Loucy (cell line): Measurements from ENCODE around the gene RORB.

Source experiments
- H2AFZ ChIP-seq: fragments of 200-600 bp; sonication (generic); 2 replicates; pipeline ENCODE4 v1.6.0; 2016; ENCODE audit warnings: antibody characterized with exemption, mild to moderate bottlenecking, low read length, moderate library complexity
- H3F3A ChIP-seq: fragments of 200-600 bp; 2 replicates; pipeline ENCODE4 v1.6.0; 2016; ENCODE audit warnings: antibody characterized with exemption, low read depth, mild to moderate bottlenecking
- H3K27me3 ChIP-seq: fragments of 200-600 bp; sonication (generic); 2 replicates; pipeline ENCODE4 v1.6.1; 2014; ENCODE audit warnings: low read length, mild to moderate bottlenecking; ENCODE audit not compliant: insufficient read depth, poor library complexity, severe bottlenecking
- H3K36me3 ChIP-seq: fragments of 200-600 bp; sonication (generic); 2 replicates; pipeline ENCODE4 v1.6.1; 2016; ENCODE audit warnings: low read length; ENCODE audit not compliant: insufficient read depth
- H3K4me1 ChIP-seq: fragments of 200-600 bp; sonication (generic); 2 replicates; pipeline ENCODE4 v1.5.1; 2014; ENCODE audit warnings: low read length, mild to moderate bottlenecking; ENCODE audit not compliant: insufficient read depth, poor library complexity, severe bottlenecking
- H3K4me2 ChIP-seq: fragments of 200-600 bp; sonication (generic); 2 replicates; pipeline ENCODE4 v1.6.0; 2014; ENCODE audit warnings: antibody characterized with exemption, low read length, low read depth, mild to moderate bottlenecking; ENCODE audit not compliant: poor library complexity, severe bottlenecking
- H3K4me3 ChIP-seq: fragments of 200-600 bp; sonication (generic); 2 replicates; pipeline ENCODE4 v1.5.1; 2014; ENCODE audit warnings: low read length, mild to moderate bottlenecking, mixed read lengths; ENCODE audit not compliant: poor library complexity, severe bottlenecking
- H3K79me2 ChIP-seq: fragments of 200-600 bp; sonication (generic); 2 replicates; pipeline ENCODE4 v1.6.1; 2014; ENCODE audit warnings: low read length; ENCODE audit not compliant: insufficient read depth
- H3K9ac ChIP-seq: fragments of 200-600 bp; sonication (generic); 2 replicates; pipeline ENCODE4 v1.6.0; 2014; ENCODE audit warnings: mild to moderate bottlenecking, low read depth, low read length, moderate library complexity; ENCODE audit not compliant: poor library complexity, severe bottlenecking
- H3K9me2 ChIP-seq: fragments of 200-600 bp; sonication (generic); replicated peaks from 2 replicates; pipeline ENCODE4 v1.6.1; 2016; ENCODE audit warnings: low read depth, low read length, mixed read lengths
- H3K9me3 ChIP-seq: fragments of 200-600 bp; sonication (generic); 2 replicates; pipeline ENCODE4 v1.6.1; 2014; ENCODE audit warnings: mild to moderate bottlenecking, antibody characterized with exemption, low read length, low read depth; ENCODE audit not compliant: insufficient read depth
- H4K20me1 ChIP-seq: fragments of 200-600 bp; sonication (generic); 2 replicates; pipeline ENCODE4 v1.6.0; 2014; ENCODE audit warnings: antibody characterized with exemption, low read length, mild to moderate bottlenecking; ENCODE audit not compliant: insufficient read depth, poor library complexity, severe bottlenecking
- EZH2phosphoT487 ChIP-seq: fragments of 200-600 bp; IDR thresholded peaks from 2 replicates; pipeline ENCODE4 v1.6.1; 2018; ENCODE audit warnings: antibody characterized with exemption, mild to moderate bottlenecking, moderate library complexity, borderline replicate concordance
- TF ChIP-seq, protein P1 (sequence below): fragments of 200-600 bp; sonication (generic); conservative IDR thresholded peaks from 2 replicates; pipeline ENCODE4 v1.5.1; 2014; ENCODE audit warnings: mild to moderate bottlenecking, antibody characterized with exemption, low read length

RORB gene

DNA sequence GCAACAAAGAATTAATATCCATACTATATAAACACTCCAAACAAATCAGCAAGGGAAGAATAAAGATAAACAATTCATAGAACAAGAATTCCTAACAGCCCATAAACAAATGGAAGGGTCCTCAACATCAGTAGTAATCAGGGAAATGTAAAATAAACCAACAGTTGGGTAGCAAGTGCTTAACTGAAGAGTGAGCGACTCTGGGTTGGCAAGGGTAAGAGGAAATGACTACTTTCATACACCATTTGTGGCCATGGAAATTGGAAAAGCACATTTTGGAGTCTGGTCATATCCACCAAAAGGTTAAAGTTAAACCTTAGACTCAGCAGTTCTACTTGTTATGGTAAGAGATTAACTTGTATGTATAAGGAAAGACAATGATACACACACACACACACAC lies 17.4 kb upstream of the RORB start:
- Histone ChIP-seq H3K36me3 (no peaks in the 10 kb centered on the region), H3K9me3 (no peaks in the 10 kb centered on the region), H3K9ac (no peak overlapping the region), H3K27me3 (no peaks in the 10 kb centered on the region), H3K4me1 (no peaks in the 10 kb centered on the region), H3K9me2 (no peaks in the 10 kb centered on the region), H3F3A (no peaks in the 10 kb centered on the region), H3K4me2 (no peak overlapping the region), H2AFZ (no peak overlapping the region), H3K4me3 (no peak overlapping the region), H4K20me1 (no peaks in the 10 kb centered on the region), H3K79me2 (no peaks in the 10 kb centered on the region)
- TF ChIP-seq EZH2phosphoT487, result no peak
- TF ChIP-seq, protein P1, sequence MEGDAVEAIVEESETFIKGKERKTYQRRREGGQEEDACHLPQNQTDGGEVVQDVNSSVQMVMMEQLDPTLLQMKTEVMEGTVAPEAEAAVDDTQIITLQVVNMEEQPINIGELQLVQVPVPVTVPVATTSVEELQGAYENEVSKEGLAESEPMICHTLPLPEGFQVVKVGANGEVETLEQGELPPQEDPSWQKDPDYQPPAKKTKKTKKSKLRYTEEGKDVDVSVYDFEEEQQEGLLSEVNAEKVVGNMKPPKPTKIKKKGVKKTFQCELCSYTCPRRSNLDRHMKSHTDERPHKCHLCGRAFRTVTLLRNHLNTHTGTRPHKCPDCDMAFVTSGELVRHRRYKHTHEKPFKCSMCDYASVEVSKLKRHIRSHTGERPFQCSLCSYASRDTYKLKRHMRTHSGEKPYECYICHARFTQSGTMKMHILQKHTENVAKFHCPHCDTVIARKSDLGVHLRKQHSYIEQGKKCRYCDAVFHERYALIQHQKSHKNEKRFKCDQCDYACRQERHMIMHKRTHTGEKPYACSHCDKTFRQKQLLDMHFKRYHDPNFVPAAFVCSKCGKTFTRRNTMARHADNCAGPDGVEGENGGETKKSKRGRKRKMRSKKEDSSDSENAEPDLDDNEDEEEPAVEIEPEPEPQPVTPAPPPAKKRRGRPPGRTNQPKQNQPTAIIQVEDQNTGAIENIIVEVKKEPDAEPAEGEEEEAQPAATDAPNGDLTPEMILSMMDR, result no peak

DNA sequence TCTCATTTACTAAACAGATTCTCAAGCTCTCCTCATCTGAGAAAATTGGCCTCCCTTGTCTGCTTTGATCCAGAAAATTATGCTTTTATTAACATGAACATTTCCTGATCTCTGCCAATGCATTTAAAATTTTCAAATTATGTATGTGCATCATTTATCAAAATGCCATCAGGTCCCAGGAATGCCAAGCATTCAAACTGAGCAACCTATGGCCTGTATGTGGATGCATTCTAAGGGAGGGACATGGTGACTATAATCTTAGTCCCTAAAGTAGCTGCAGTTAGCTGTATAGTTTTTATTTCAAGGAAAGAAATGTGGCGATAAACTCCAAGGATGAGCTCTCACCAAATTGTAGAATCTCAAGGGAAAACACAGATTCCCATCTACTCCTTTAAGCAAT lies 9.7 kb upstream of the RORB start:
- Histone ChIP-seq H2AFZ (no peak overlapping the region), H3K4me1 (no peaks in the 10 kb centered on the region), H3K27me3 (no peaks in the 10 kb centered on the region), H3K9me3 (no peaks in the 10 kb centered on the region), H3K4me3 (no peak overlapping the region), H3K4me2 (no peak overlapping the region), H3K9ac (no peak overlapping the region), H3K9me2 (no peaks in the 10 kb centered on the region), H3F3A (no peaks in the 10 kb centered on the region), H3K79me2 (no peaks in the 10 kb centered on the region), H3K36me3 (no peaks in the 10 kb centered on the region), H4K20me1 (no peaks in the 10 kb centered on the region)
- TF ChIP-seq, protein P1, result no peak
- no peak for TF ChIP-seq EZH2phosphoT487

DNA sequence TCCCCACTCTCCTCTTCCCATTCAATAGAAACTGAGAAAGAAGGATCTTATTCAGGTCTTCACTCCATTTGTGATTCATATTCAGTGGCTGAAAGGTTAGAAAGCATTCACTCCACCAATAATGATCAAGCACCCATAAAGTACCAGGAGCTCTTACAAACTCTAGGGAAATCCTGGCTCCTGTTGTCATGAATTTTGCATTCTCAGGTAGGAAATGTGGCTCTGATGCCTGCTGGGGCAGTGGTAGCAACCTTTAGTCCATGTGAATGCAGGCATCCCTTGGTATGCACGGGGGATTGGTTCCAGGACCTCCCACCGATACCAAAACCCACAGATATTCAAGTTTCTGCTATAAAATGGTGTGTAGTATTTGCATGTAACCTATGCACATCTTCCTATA lies 3.6 kb upstream of the RORB start:
- no peaks in the 10 kb centered on the region for H3F3A ChIP-seq
- no peak overlapping the region for H3K9ac ChIP-seq
- no peaks in the 10 kb centered on the region for H3K9me2 ChIP-seq
- H3K4me1 ChIP-seq, result no peaks in the 10 kb centered on the region
- H3K36me3 ChIP-seq, result no peaks in the 10 kb centered on the region
- H2AFZ ChIP-seq, result no peak overlapping the region
- no peaks in the 10 kb centered on the region for H4K20me1 ChIP-seq
- no peaks in the 10 kb centered on the region for H3K9me3 ChIP-seq
- TF ChIP-seq, protein P1, result no peak
- TF ChIP-seq EZH2phosphoT487, result no peak
- H3K79me2 ChIP-seq, result no peaks in the 10 kb centered on the region
- H3K4me2 ChIP-seq, result no peak overlapping the region
- no peaks in the 10 kb centered on the region for H3K27me3 ChIP-seq
- H3K4me3 ChIP-seq, result no peak overlapping the region
